ENCODE data around the gene DTL.

The DTL gene

GRCh38 chr1:212040629-212041412, 5.3 kb downstream of the DTL start:
- H3K27me3 ChIP-seq (ENCODE audit: control insufficient read depth, insufficient read depth, low read length) = no peaks in the 10 kb centered on the region
- no peak overlapping the region for H3K9ac ChIP-seq (ENCODE audit: low read depth, low read length)
- H3K4me3 ChIP-seq (ENCODE audit: low read depth, low read length) = no peak overlapping the region
- H3K36me3 ChIP-seq (ENCODE audit: control insufficient read depth, insufficient read depth, low read length) = peaks cover 13% of the 10 kb centered on the region
- H3K4me1 ChIP-seq (ENCODE audit: control insufficient read depth, insufficient read depth, low read length) = peaks cover 5% of the 10 kb centered on the region
- no peaks in the 10 kb centered on the region for H3K9me3 ChIP-seq (ENCODE audit: control insufficient read depth, insufficient read depth, low read length)

DNA sequence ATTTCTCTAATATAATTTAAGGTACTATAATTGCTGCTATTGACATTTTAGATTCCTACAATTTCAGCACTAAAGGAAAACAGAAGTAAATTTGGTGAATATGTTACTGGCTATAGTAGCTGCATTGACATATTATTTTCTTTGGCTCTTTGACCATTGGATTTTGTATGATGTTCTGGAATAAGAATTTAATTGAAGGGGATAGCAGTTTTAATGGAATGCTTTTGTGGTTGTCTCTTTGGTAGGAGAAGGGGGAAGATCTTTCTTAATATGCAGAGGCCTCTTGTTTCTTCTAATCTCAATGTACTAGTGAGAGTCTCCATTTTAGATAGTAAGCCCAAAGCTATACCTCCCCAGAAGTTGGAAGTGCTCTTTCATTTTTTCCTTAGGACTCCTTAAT, 6.9 kb downstream of the DTL start:
- peaks cover 17% of the 10 kb centered on the region for H3K36me3 ChIP-seq (ENCODE audit: control insufficient read depth, insufficient read depth, low read length)

DNA sequence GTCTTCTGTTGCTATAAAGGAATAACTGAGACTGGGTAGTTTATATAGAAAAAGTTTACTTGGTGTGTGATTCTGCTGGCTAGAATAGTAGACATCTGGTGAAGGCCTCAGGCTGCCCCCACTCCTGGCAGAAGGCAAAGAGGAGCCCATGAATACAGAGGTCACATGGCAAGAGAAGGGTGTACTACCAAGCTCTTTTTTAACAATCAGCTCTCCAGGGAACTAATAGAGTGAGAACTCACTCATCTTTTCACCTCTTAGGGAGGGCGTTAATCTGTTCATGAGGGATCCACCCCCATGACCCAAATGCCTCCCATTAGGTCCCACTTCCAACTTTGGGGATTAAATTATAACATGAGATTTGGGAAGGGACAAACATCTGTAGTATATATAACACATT, 9.3 kb downstream of the DTL start:
- Histone ChIP-seq H3K27me3 (ENCODE audit: control insufficient read depth, insufficient read depth, low read length) (no peaks in the 10 kb centered on the region), H3K4me3 (ENCODE audit: low read depth, low read length) (no peak overlapping the region), H3K4me1 (ENCODE audit: control insufficient read depth, insufficient read depth, low read length) (peaks cover 3% of the 10 kb centered on the region), H3K9me3 (ENCODE audit: control insufficient read depth, insufficient read depth, low read length) (no peaks in the 10 kb centered on the region), H3K36me3 (ENCODE audit: control insufficient read depth, insufficient read depth, low read length) (peaks cover 20% of the 10 kb centered on the region), H3K9ac (ENCODE audit: low read depth, low read length) (no peak overlapping the region)

More for the DNA sequence above, 6.9 kb downstream of the DTL start:
- no peaks in the 10 kb centered on the region for H3K27me3 ChIP-seq (ENCODE audit: control insufficient read depth, insufficient read depth, low read length)
- peaks cover 3% of the 10 kb centered on the region for H3K4me1 ChIP-seq (ENCODE audit: control insufficient read depth, insufficient read depth, low read length)
- H3K9me3 ChIP-seq (ENCODE audit: control insufficient read depth, insufficient read depth, low read length) = no peaks in the 10 kb centered on the region
- no peak overlapping the region for H3K4me3 ChIP-seq (ENCODE audit: low read depth, low read length)
- no peak overlapping the region for H3K9ac ChIP-seq (ENCODE audit: low read depth, low read length)

DNA sequence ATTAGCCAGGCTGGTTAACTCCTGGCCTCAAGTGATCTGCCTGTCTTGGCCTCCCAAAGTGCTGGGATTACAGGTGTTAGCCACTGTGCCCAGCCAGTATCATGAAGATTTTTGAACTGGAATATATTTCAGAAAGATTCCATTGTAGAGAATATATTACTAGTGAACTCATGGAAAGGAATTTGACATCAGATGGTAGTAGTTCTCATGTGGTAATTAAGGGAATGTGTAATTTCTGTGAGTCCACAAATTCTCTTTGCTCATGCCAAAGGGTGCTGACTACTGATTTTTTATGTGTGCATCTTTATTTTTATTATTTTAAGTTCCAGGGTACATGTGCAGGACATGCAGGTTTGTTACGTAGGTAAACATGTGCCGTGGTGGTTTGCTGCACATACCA, 10.4 kb downstream of the DTL start:
- Histone ChIP-seq H3K4me3 (ENCODE audit: low read depth, low read length) (no peak overlapping the region), H3K4me1 (ENCODE audit: control insufficient read depth, insufficient read depth, low read length) (no peaks in the 10 kb centered on the region), H3K9ac (ENCODE audit: low read depth, low read length) (no peak overlapping the region), H3K27me3 (ENCODE audit: control insufficient read depth, insufficient read depth, low read length) (no peaks in the 10 kb centered on the region), H3K9me3 (ENCODE audit: control insufficient read depth, insufficient read depth, low read length) (no peaks in the 10 kb centered on the region), H3K36me3 (ENCODE audit: control insufficient read depth, insufficient read depth, low read length) (peaks cover 17% of the 10 kb centered on the region)

GRCh38 chr1:212053993-212054392, 18.4 kb downstream of the DTL start:
- no peaks in the 10 kb centered on the region for H3K9me3 ChIP-seq (ENCODE audit: control insufficient read depth, insufficient read depth, low read length)
- H3K4me3 ChIP-seq (ENCODE audit: low read depth, low read length) = no peak overlapping the region
- H3K4me1 ChIP-seq (ENCODE audit: control insufficient read depth, insufficient read depth, low read length) = no peaks in the 10 kb centered on the region
- H3K36me3 ChIP-seq (ENCODE audit: control insufficient read depth, insufficient read depth, low read length) = peaks cover 21% of the 10 kb centered on the region
- H3K27me3 ChIP-seq (ENCODE audit: control insufficient read depth, insufficient read depth, low read length) = no peaks in the 10 kb centered on the region
- no peak overlapping the region for H3K9ac ChIP-seq (ENCODE audit: low read depth, low read length)

DNA sequence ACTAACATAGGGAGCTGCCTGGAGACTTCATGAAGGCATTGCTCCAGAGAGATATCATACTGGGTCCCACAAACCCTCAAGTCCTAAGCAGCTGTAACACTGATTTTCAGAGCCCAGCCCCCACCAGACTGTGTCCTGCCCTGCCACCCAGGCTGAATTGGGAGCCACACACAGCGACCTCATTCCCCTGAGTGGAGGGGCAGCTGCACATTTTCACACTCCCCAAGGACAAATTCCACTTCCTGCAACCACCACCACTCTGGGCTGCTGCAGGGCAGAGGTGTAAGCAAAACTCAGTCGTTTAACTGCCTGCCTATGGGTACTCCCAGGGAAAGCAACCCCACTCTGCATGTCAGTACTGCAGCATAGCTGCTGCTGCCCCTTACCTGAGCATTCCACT, 19.8 kb downstream of the DTL start:
- Histone ChIP-seq H3K4me3 (ENCODE audit: low read depth, low read length) (no peak overlapping the region), H3K36me3 (ENCODE audit: control insufficient read depth, insufficient read depth, low read length) (peaks cover 17% of the 10 kb centered on the region)

DNA sequence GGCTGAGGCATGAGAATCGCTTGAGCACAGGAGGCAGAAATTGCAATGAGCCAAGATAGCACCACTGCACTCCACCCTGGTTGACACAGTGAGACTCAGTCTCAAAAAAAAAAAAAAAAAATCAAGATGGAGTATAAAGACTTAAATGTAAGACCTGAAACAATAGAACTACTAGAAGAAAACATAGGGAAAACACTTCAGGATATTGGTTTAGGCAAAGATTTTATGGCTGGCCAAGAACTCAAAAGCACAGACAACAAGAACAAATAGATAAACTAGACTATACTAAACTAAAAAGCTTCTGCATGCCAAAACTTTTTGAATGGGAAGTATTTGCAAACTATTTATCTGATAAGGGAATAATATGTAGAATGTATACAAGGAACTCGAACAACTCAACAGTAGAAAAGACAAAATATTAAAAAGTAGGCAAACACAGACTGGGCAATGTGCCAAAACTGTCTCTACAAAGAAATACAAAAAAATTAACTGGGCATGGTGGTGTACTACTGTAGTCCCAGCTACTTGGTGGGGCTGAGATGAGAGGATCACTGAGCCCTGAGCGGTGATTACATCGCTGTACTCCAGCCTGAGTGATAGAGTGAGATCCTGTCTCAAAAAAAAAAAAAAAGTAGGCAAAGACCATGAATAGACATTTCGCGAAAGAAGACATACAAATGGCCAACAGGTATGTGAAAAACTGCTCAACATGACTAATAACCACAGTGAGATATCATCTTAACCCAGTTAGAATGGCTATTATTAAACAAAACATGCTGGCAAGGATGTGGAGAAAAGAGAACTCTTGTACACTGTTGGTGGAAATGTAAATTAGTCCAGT, 25.3 kb downstream of the DTL start:
- no peaks in the 10 kb centered on the region for H3K27me3 ChIP-seq (ENCODE audit: control insufficient read depth, insufficient read depth, low read length)
- no peaks in the 10 kb centered on the region for H3K4me1 ChIP-seq (ENCODE audit: control insufficient read depth, insufficient read depth, low read length)
- H3K9me3 ChIP-seq (ENCODE audit: control insufficient read depth, insufficient read depth, low read length) = no peaks in the 10 kb centered on the region
- H3K9ac ChIP-seq (ENCODE audit: low read depth, low read length) = no peak overlapping the region
- H3K36me3 ChIP-seq (ENCODE audit: control insufficient read depth, insufficient read depth, low read length) = peaks cover 5% of the 10 kb centered on the region
- H3K4me3 ChIP-seq (ENCODE audit: low read depth, low read length) = no peak overlapping the region

More for the DNA sequence above, 19.8 kb downstream of the DTL start:
- H3K9me3 ChIP-seq (ENCODE audit: control insufficient read depth, insufficient read depth, low read length) = no peaks in the 10 kb centered on the region
- no peak overlapping the region for H3K9ac ChIP-seq (ENCODE audit: low read depth, low read length)
- no peaks in the 10 kb centered on the region for H3K27me3 ChIP-seq (ENCODE audit: control insufficient read depth, insufficient read depth, low read length)
- no peaks in the 10 kb centered on the region for H3K4me1 ChIP-seq (ENCODE audit: control insufficient read depth, insufficient read depth, low read length)

DNA sequence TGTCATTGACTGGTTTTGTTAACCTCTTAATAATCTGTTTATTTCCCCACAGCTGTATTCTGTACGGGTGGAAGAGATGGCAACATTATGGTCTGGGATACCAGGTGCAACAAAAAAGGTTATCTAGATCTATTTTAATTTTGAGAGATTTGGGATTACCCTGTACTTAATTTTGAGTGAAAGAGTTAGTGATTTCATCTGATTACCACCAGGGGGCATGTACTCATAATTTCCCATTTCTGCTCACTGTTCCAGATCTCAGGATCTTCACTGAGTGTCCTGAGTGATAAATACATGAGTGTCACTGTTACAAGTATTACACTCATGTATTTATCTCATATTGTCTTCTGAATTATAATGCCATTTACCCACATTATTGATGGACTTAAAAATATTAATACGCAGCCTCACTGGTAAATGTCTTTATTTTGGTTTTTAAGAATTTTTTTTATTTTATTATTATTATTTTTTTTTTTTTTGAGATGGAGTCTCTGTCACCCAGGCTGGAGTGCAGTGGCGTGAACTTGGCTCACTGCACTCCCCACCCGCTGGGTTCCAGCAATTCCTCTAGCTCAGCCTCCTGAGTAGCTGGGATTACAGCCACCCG, 27.4 kb downstream of the DTL start:
- H3K4me3 ChIP-seq (ENCODE audit: low read depth, low read length) = no peak overlapping the region

GRCh38 chr1:212067787-212068186, 32.2 kb downstream of the DTL start:
- no peaks in the 10 kb centered on the region for H3K27me3 ChIP-seq (ENCODE audit: control insufficient read depth, insufficient read depth, low read length)
- H3K4me3 ChIP-seq (ENCODE audit: low read depth, low read length) = no peak overlapping the region
- H3K4me1 ChIP-seq (ENCODE audit: control insufficient read depth, insufficient read depth, low read length) = no peaks in the 10 kb centered on the region
- no peaks in the 10 kb centered on the region for H3K9me3 ChIP-seq (ENCODE audit: control insufficient read depth, insufficient read depth, low read length)
- no peaks in the 10 kb centered on the region for H3K36me3 ChIP-seq (ENCODE audit: control insufficient read depth, insufficient read depth, low read length)
- no peak overlapping the region for H3K9ac ChIP-seq (ENCODE audit: low read depth, low read length)

More for the DNA sequence above, 27.4 kb downstream of the DTL start:
- no peaks in the 10 kb centered on the region for H3K27me3 ChIP-seq (ENCODE audit: control insufficient read depth, insufficient read depth, low read length)
- no peaks in the 10 kb centered on the region for H3K4me1 ChIP-seq (ENCODE audit: control insufficient read depth, insufficient read depth, low read length)
- H3K9ac ChIP-seq (ENCODE audit: low read depth, low read length) = no peak overlapping the region
- no peaks in the 10 kb centered on the region for H3K36me3 ChIP-seq (ENCODE audit: control insufficient read depth, insufficient read depth, low read length)
- no peaks in the 10 kb centered on the region for H3K9me3 ChIP-seq (ENCODE audit: control insufficient read depth, insufficient read depth, low read length)

DNA sequence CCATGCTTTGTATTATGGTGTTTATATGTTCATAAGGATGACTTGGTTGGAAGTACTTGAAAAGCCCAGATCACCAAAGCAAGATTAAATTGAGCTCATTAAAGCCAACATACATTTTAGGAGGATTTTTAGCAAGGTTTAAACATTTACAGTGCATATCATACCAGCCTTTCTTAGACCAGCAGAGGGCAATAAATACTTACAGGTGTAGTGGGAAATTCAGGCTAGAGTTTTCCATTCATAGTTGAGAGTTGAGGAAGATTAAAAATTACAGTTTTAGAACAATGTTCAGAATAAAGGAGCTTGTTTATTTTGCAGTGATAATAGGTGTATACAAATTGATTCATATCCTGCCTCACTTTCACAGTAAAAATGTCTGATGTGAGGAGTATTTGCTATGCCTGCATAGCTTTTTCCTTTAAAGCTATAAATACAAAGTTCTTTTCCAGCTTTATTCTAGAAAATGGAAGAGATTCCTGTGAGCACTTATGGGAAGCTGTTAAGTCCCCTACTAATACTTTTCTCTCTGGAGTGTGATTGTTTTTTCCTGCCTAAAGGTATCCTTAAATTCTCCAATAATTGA, 35.3 kb downstream of the DTL start:
- Histone ChIP-seq H3K4me1 (ENCODE audit: control insufficient read depth, insufficient read depth, low read length) (no peaks in the 10 kb centered on the region), H3K9ac (ENCODE audit: low read depth, low read length) (no peak overlapping the region), H3K27me3 (ENCODE audit: control insufficient read depth, insufficient read depth, low read length) (no peaks in the 10 kb centered on the region), H3K9me3 (ENCODE audit: control insufficient read depth, insufficient read depth, low read length) (no peaks in the 10 kb centered on the region), H3K4me3 (ENCODE audit: low read depth, low read length) (no peak overlapping the region), H3K36me3 (ENCODE audit: control insufficient read depth, insufficient read depth, low read length) (no peaks in the 10 kb centered on the region)

GRCh38 chr1:212072047-212072446, 36.5 kb downstream of the DTL start:
- no peaks in the 10 kb centered on the region for H3K36me3 ChIP-seq (ENCODE audit: control insufficient read depth, insufficient read depth, low read length)
- H3K9ac ChIP-seq (ENCODE audit: low read depth, low read length) = no peak overlapping the region
- H3K9me3 ChIP-seq (ENCODE audit: control insufficient read depth, insufficient read depth, low read length) = no peaks in the 10 kb centered on the region

More at GRCh38 chr1:212072047-212072446, 36.5 kb downstream of the DTL start:
- Histone ChIP-seq H3K4me3 (ENCODE audit: low read depth, low read length) (no peak overlapping the region), H3K27me3 (ENCODE audit: control insufficient read depth, insufficient read depth, low read length) (no peaks in the 10 kb centered on the region), H3K4me1 (ENCODE audit: control insufficient read depth, insufficient read depth, low read length) (no peaks in the 10 kb centered on the region)

All from iPS-15b (cell line).